Measurements from ENCODE around the gene KANSL1.

Gene KANSL1

GRCh38 chr17:46044286-46044928, 148.8 kb downstream of the KANSL1 start:
- H3K4me3 ChIP-seq (ENCODE audit: low read depth, low read length) = no peak overlapping the region

GRCh38 chr17:46043606-46044005, 149.6 kb downstream of the KANSL1 start:
- H3K4me3 ChIP-seq (ENCODE audit: low read depth, low read length) = no peak overlapping the region

GRCh38 chr17:46042925-46043324, 150.3 kb downstream of the KANSL1 start:
- no peak overlapping the region for H3K4me3 ChIP-seq (ENCODE audit: low read depth, low read length)

- no peak overlapping the region for H3K4me3 ChIP-seq (ENCODE audit: low read depth, low read length)
Observed at GRCh38 chr17:46042246-46042645, 151.0 kb downstream of the KANSL1 start.

- no peak overlapping the region for H3K4me3 ChIP-seq (ENCODE audit: low read depth, low read length)
Observed at GRCh38 chr17:46039592-46040186, 153.5 kb downstream of the KANSL1 start.

- H3K4me3 ChIP-seq (ENCODE audit: low read depth, low read length) = no peak overlapping the region
Observed at GRCh38 chr17:46038937-46039336, 154.3 kb downstream of the KANSL1 start.

GRCh38 chr17:46038414-46038813, 154.8 kb downstream of the KANSL1 start:
- H3K4me3 ChIP-seq (ENCODE audit: low read depth, low read length) = no peak overlapping the region

- H3K4me3 ChIP-seq (ENCODE audit: low read depth, low read length) = no peak overlapping the region
Observed at GRCh38 chr17:46037722-46038255, 155.4 kb downstream of the KANSL1 start.

- no peak overlapping the region for H3K4me3 ChIP-seq (ENCODE audit: low read depth, low read length)
Observed at GRCh38 chr17:46036491-46036890, 156.7 kb downstream of the KANSL1 start.

- no peak overlapping the region for H3K4me3 ChIP-seq (ENCODE audit: low read depth, low read length)
Observed at GRCh38 chr17:46035112-46035818, 158.0 kb downstream of the KANSL1 start.

- H3K4me3 ChIP-seq (ENCODE audit: low read depth, low read length) = no peak overlapping the region
Observed at GRCh38 chr17:46033392-46033791, 159.8 kb downstream of the KANSL1 start.

GRCh38 chr17:46032909-46033308, 160.3 kb downstream of the KANSL1 start:
- no peak overlapping the region for H3K4me3 ChIP-seq (ENCODE audit: low read depth, low read length)

- H3K4me3 ChIP-seq (ENCODE audit: low read depth, low read length) = no peak overlapping the region
Observed at GRCh38 chr17:46031920-46032319, 161.3 kb downstream of the KANSL1 start.

GRCh38 chr17:46031440-46031839, 161.8 kb downstream of the KANSL1 start:
- no peak overlapping the region for H3K4me3 ChIP-seq (ENCODE audit: low read depth, low read length)

- no peak overlapping the region for H3K4me3 ChIP-seq (ENCODE audit: low read depth, low read length)
Observed at GRCh38 chr17:46030752-46031151, 162.5 kb downstream of the KANSL1 start.

GRCh38 chr17:46029627-46030026, 163.6 kb downstream of the KANSL1 start:
- H3K4me3 ChIP-seq (ENCODE audit: low read depth, low read length) = no peak overlapping the region

- no peak overlapping the region for H3K4me3 ChIP-seq (ENCODE audit: low read depth, low read length)
Observed at GRCh38 chr17:46028981-46029565, 164.2 kb downstream of the KANSL1 start.

- no peak overlapping the region for H3K4me3 ChIP-seq (ENCODE audit: low read depth, low read length)
Observed at GRCh38 chr17:46028374-46028773, 164.9 kb downstream of the KANSL1 start.

GRCh38 chr17:46027976-46028325, 165.3 kb downstream of the KANSL1 start:
- H3K4me3 ChIP-seq (ENCODE audit: low read depth, low read length) = no peak overlapping the region

GRCh38 chr17:46027048-46027975, 165.9 kb downstream of the KANSL1 start:
- H3K4me3 ChIP-seq (ENCODE audit: low read depth, low read length) = no peak overlapping the region

Measured in iPS-11a (cell line).